Stomach (tissue), 9 donors: ENCODE data around the gene PRDM16. TPM values are rescaled to one million over a fixed set of nuclear protein-coding genes. Genes with fewer than 3 reads are reported as not detected.

Experiments used
- DNase-seq, 2 donors: peaks; one replicate each; pipeline versions ENCODE4 v3.0.0 to v3.0.0-alpha.2; 2013 to 2019
- H3K27ac ChIP-seq, 5 donors: fragments of 200-600 bp in 4 of 5; sonication (generic) in 4 of 5; one replicate each; pipeline ENCODE4 v1.5.1; 2013 to 2019; ENCODE audit warnings: mild to moderate bottlenecking in 1 of 5, moderate library complexity in 1 of 5
- H3K27me3 ChIP-seq, 3 donors: fragments of 200-600 bp; sonication (generic); one replicate each; pipeline ENCODE4 v1.5.1; 2017 to 2019; ENCODE audit warnings: mixed run types in 1 of 3
- H3K36me3 ChIP-seq, 4 donors: fragments of 200-600 bp; sonication (generic); 1 replicate in 3 of 4; 2 replicates in 1 of 4; pipeline ENCODE4 v1.5.1; 2016 to 2019
- H3K4me1 ChIP-seq, 4 donors: fragments of 200-600 bp; sonication (generic); one replicate each; pipeline ENCODE4 v1.5.1; 2016 to 2019
- H3K4me3 ChIP-seq, 4 donors: fragments of 200-600 bp; sonication (generic) in 3 of 4; one replicate each; pipeline ENCODE4 v1.5.1; 2016 to 2019; ENCODE audit warnings: mild to moderate bottlenecking in 1 of 4
- H3K9me3 ChIP-seq, 4 donors: fragments of 200-600 bp; sonication (generic); one replicate each; pipeline ENCODE4 v1.5.1; 2016 to 2019
- EP300 ChIP-seq: sonication (generic); formaldehyde crosslinking; IDR thresholded peaks from one replicate; pipeline ENCODE4 v1.6.1; 2017; ENCODE audit warnings: antibody characterized with exemption
- POLR2A ChIP-seq, 4 donors: fragments of 450-650 bp; IDR thresholded peaks; one replicate each; pipeline ENCODE4 v1.6.1; 2016; ENCODE audit warnings: antibody characterized with exemption in 4 of 4, control low read depth in 2 of 4, mild to moderate bottlenecking in 1 of 4, moderate library complexity in 1 of 4
- POLR2AphosphoS5 ChIP-seq, 3 donors: sonication (generic); formaldehyde crosslinking; IDR thresholded peaks; one replicate each; pipeline ENCODE4 v1.6.1; 2016; ENCODE audit warnings: antibody characterized with exemption in 3 of 3
- WGBS, 5 donors: extraction: QIAGEN DNeasy Blood & Tissue Kit in 3 of 5; methylation state at CpG; one replicate each; pipeline versions ENCODE4 v1.1.5 to v1.1.7; 2013 to 2018; 5-methylcytosine and 5-hydroxymethylcytosine counted together
- intact Hi-C: fragments of 100-400 bp; cut with DNase I; formaldehyde crosslinking; loops from one replicate; pipeline ENCODE4 v1.15.1; 2023; ENCODE audit warnings: low total_unique reads
- polyA plus RNA-seq, 3 donors: library from polyadenylated mRNA; stranded (reverse); fragments of 200-250 nt; gene quantifications; one replicate each; pipeline ENCODE4 v1.2.3, GENCODE V29; 2013
- total RNA-seq, 5 donors: library from RNA; depleted of rRNA; stranded (reverse); fragments of >200 nt; gene quantifications; one replicate each; pipeline versions ENCODE4 v1.1.0 to v1.2.3, GENCODE V29; 2014 to 2016
- TF ChIP-seq, protein P1 (sequence below), 7 experiments: fragments of 450-650 bp in 4 of 7; fragments of 200-600 bp in 3 of 7; sonication (generic) in 3 of 7; IDR thresholded peaks; one replicate each; pipeline ENCODE4 v1.5.1; 2016 to 2019; ENCODE audit warnings: antibody characterized with exemption in 7 of 7, control low read depth in 2 of 7, mild to moderate bottlenecking in 1 of 7
- donor health status: healthy with polysubstance abuse.
- donor health status: Bipolar disorder and iron deficiency.
- donor health status: healthy.

PRDM16 gene
- total and polyA plus RNA-seq, 8 donors = 0.29 to 222 (median 15.8) TPM

DNA sequence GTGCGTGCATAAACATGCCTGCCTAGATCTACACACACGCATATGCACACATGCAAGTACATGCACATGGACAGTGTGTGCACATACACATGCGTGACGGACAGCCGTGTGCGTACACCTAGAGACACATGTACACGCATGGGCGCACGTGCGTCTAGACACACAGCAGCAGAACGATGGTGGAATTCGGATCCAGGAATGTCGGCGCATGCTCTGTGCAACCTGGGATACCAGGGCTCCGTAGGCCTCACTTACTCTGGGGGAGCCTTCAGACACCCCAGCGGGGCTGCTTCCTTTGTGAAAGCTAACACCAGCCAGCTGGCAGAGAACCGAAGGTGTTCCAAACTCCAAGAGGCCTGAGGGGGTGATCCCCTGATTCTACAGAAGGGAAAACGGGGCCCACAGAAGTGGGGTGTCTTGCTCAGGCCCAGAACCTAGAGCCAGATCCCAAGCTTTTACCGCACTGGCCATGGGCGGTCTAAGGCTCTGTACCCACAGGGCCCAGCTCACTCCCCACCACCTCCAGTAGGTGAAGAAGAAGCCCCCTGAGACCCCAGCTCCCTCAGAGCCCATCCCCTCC is 358.0 kb downstream of the PRDM16 start:
- peaks cover 0 to 15% (median 0%) of the 10 kb centered on the region in 3 donors for H3K27me3 ChIP-seq
- intact Hi-C loops = loop anchor here (5.0 kb wide), 1 partner anchor 415 kb away; no protein-coding TSS in a partner anchor
- H3K36me3 ChIP-seq = peaks cover 8 to 65% (median 47%) of the 10 kb centered on the region in 4 donors

DNA sequence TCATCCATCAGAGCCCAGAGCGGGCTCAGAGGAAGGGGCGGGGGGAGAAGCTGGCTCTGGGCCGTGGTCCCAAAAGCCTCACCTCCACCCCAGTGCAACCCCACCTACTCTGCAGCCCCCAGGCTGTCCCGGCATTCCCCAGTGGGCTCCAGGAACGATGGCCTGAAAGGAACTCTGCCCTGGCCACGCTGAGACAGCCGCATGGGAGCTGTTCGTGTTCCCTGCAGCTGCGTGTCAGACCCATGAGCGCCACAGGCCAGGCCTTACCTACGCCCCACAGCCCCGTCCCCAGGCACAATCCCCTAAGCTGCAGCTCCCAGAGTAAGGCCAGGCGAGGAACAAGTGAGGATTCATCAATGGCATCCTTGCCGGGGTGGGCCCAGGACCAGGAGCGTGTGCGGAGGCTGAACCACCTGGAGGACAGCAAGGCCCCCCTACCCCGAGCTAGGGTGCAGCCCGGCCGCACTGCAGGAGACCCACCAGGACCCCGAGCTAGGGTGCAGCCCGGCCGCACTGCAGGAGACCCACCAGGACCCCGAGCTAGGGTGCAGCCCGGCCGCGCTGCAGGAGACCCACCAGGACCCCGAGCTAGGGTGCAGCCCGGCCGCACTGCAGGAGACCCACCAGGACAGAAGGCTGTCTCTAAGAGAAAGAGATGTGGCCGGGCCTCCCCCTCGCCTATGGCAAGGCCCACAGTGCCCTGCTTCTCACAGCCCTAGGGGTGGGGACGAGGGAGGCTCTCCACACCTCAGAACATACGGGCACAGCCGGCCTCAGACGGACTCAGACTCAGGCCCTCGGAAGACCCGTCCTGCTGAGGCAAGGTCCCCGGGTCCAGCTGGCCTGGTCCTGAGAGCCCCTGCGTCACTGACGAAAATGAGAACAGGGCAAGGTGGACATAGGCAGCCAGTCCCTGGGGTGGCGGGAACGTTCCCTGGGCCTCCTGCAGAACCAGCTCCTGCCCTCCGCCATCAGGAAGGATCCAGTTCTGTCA is 359.0 kb downstream of the PRDM16 start:
- Histone ChIP-seq H3K27me3 (peaks cover 0 to 19% (median 0%) of the 10 kb centered on the region in 3 donors), H3K27ac (no peak overlapping the region), H3K36me3 (peaks cover 8 to 75% (median 54%) of the 10 kb centered on the region in 4 donors), H3K4me3 (no peak overlapping the region), H3K9me3 (no peaks in the 10 kb centered on the region), H3K4me1 (peaks cover 17 to 19% (median 18%) of the 10 kb centered on the region in 4 donors)
- intact Hi-C loops = loop anchor here (5.0 kb wide), 1 partner anchor 416 kb away; no protein-coding TSS in a partner anchor
- TF ChIP-seq EP300 = no peak
- no peak for TF ChIP-seq POLR2A (IDR thresholded peaks at IDR 0.05)
- TF ChIP-seq, protein P1, sequence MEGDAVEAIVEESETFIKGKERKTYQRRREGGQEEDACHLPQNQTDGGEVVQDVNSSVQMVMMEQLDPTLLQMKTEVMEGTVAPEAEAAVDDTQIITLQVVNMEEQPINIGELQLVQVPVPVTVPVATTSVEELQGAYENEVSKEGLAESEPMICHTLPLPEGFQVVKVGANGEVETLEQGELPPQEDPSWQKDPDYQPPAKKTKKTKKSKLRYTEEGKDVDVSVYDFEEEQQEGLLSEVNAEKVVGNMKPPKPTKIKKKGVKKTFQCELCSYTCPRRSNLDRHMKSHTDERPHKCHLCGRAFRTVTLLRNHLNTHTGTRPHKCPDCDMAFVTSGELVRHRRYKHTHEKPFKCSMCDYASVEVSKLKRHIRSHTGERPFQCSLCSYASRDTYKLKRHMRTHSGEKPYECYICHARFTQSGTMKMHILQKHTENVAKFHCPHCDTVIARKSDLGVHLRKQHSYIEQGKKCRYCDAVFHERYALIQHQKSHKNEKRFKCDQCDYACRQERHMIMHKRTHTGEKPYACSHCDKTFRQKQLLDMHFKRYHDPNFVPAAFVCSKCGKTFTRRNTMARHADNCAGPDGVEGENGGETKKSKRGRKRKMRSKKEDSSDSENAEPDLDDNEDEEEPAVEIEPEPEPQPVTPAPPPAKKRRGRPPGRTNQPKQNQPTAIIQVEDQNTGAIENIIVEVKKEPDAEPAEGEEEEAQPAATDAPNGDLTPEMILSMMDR (IDR thresholded peaks at IDR 0.05) = no peak
- no peak for TF ChIP-seq POLR2AphosphoS5 (IDR thresholded peaks at IDR 0.05)
- WGBS, 5 donors = 91 to 95% (median 93%) methylated on average over 27 to 43 of the region's 43 CpGs
- no peak for DNase-seq

More for the DNA sequence above, 358.0 kb downstream of the PRDM16 start:
- Histone ChIP-seq H3K27ac (no peak overlapping the region), H3K9me3 (no peaks in the 10 kb centered on the region), H3K4me1 (peaks cover 27 to 28% (median 27%) of the 10 kb centered on the region in 4 donors), H3K4me3 (no peak overlapping the region)
- DNase-seq = no peak
- TF ChIP-seq POLR2AphosphoS5 (IDR thresholded peaks at IDR 0.05) (no peak), POLR2A (IDR thresholded peaks at IDR 0.05) (no peak), EP300 (no peak)
- TF ChIP-seq, protein P1 (IDR thresholded peaks at IDR 0.05) = no peak
- WGBS, 5 donors = 90 to 97% (median 95%) methylated on average over 18 to 20 of the region's 20 CpGs

DNA sequence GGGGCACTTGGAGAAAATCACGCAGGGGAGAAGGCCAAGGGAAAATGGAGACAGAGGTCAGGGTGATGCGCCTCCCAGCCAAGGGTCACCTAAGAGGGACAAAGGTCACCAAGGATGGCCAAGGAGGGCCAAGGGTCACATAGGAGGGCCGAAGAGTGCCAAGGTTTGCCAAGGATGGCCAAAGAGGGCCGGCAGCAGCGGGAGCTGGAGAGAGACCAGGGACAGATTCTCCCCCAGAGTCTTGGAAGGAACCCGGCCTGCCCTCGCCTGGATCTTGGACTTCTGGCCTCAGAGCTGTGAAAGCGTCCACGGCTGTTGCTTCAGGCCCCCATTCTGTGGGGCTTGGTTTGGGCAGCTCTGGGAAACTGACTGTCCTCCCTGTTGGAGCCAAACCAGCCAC is 359.9 kb downstream of the PRDM16 start:
- 85 to 87% (median 86%) methylated on average over 9 of the region's 9 CpGs for WGBS, 5 donors
- DNase-seq = no peak
- Histone ChIP-seq H3K27ac (no peak overlapping the region), H3K9me3 (no peaks in the 10 kb centered on the region), H3K4me1 (peaks cover 10 to 11% (median 10%) of the 10 kb centered on the region in 4 donors), H3K36me3 (peaks cover 8 to 81% (median 59%) of the 10 kb centered on the region in 4 donors), H3K4me3 (no peak overlapping the region), H3K27me3 (peaks cover 0 to 19% (median 0%) of the 10 kb centered on the region in 3 donors)
- intact Hi-C loops = loop anchor here (5.0 kb wide), 1 partner anchor 417 kb away; no protein-coding TSS in a partner anchor
- no peak for TF ChIP-seq POLR2A (IDR thresholded peaks at IDR 0.05)

DNA sequence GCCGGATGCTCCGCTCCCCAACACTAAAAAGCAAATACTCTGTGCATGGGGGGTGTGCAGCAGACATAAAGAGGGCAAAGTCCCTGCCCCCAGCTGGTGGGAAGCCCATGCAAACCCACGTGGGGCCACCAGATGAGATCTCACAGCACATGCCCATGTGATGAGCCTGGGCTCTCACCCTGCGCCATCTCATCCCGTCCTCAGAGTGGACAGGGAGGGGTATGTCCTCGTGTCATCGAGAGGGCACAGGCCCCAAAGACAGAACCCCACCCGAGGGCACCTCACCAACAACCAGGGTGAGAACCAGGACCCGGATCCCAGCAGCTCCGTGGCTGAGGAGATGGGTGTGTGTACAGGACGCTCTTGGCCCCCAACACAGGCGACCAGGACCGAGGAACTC is 360.3 kb downstream of the PRDM16 start:
- Histone ChIP-seq H3K4me1 (peaks cover 6 to 7% (median 6%) of the 10 kb centered on the region in 4 donors), H3K27ac (no peak overlapping the region), H3K9me3 (no peaks in the 10 kb centered on the region), H3K4me3 (no peak overlapping the region), H3K36me3 (peaks cover 8 to 83% (median 62%) of the 10 kb centered on the region in 4 donors), H3K27me3 (peaks cover 0 to 18% (median 0%) of the 10 kb centered on the region in 3 donors)
- TF ChIP-seq, protein P1 (IDR thresholded peaks at IDR 0.05) = no peak
- TF ChIP-seq POLR2A (IDR thresholded peaks at IDR 0.05) (no peak), EP300 (no peak), POLR2AphosphoS5 (IDR thresholded peaks at IDR 0.05) (no peak)
- DNase-seq = no peak
- 86 to 92% (median 87%) methylated on average over 6 to 13 of the region's 13 CpGs for WGBS, 5 donors
- intact Hi-C loops = loop anchor here (5.0 kb wide), 1 partner anchor 417 kb away; no protein-coding TSS in a partner anchor
